Measurements from ENCODE around the gene ADAMTS8.

- no peak for TF ChIP-seq EZH2 (IDR thresholded peaks at IDR 0.05; ENCODE audit: low read length)
- no peak for TF ChIP-seq CTCF (optimal IDR thresholded peaks at IDR 0.05 in 1 of 3, IDR thresholded peaks at IDR 0.05 in 1 of 3, conservative IDR thresholded peaks at IDR 0.05 in 1 of 3; ENCODE audit: extremely low read depth in 1 of 3, insufficient read depth in 2 of 3, low read length in 3 of 3)
Observed at GRCh38 chr11:130473795-130474377, 45.5 kb upstream of the ADAMTS8 start.
